WTC11 (cell line): ENCODE data around the gene HMX1. TPM values are rescaled to one million over a fixed set of nuclear protein-coding genes. Genes with fewer than 3 reads are reported as not detected.

Source experiments
- ATAC-seq: fragments of 200-7000 bp; cut with Tn5 transposase; 2 replicates; pipeline ENCODE4 v1.10.0; 2021; ENCODE audit warnings: mild to moderate bottlenecking, moderate library complexity
- CTCF ChIA-PET: fragments of 300-600 bp; sonication (Branson Sonifier 250); formaldehyde crosslinking; loops from one replicate; lab custom pipeline; 2021; ENCODE audit warnings: antibody characterized with exemption; lab: Charles Lee
- POLR2A ChIA-PET: fragments of 350-600 bp; sonication (Branson Sonifier 250); formaldehyde crosslinking; loops from one replicate; lab custom pipeline; 2021; ENCODE audit warnings: antibody characterized with exemption; lab: Charles Lee
- DNase-seq: peaks from one replicate; pipeline ENCODE4 v3.0.0; 2021; ENCODE audit warnings: low spot score
- H3K27ac Mint-ChIP-seq: 2 replicates; pipeline ENCODE4 v1.8.0; 2021; ENCODE audit warnings: mixed read lengths
- H3K27me3 Mint-ChIP-seq: 2 replicates; pipeline ENCODE4 v1.8.0; 2021; ENCODE audit warnings: low read depth, mild to moderate bottlenecking, moderate library complexity, mixed read lengths
- H3K36me3 Mint-ChIP-seq: 2 replicates; pipeline ENCODE4 v1.8.0; 2021; ENCODE audit warnings: mixed read lengths
- H3K4me1 Mint-ChIP-seq: 2 replicates; pipeline ENCODE4 v1.8.0; 2022; ENCODE audit warnings: mixed read lengths
- H3K4me3 Mint-ChIP-seq: 2 replicates; pipeline ENCODE4 v1.8.0; 2021; ENCODE audit warnings: mild to moderate bottlenecking, moderate library complexity, mixed read lengths
- H3K9me3 Mint-ChIP-seq: 2 replicates; pipeline ENCODE4 v1.8.0; 2021; ENCODE audit warnings: mixed read lengths
- ETV6 ChIP-seq: sonication (generic); formaldehyde crosslinking; IDR thresholded peaks from 2 replicates; pipeline ENCODE4 v1.8.1; 2022; ENCODE audit warnings: mild to moderate bottlenecking, missing genetic modification reagents
- IRF2 ChIP-seq: sonication (generic); formaldehyde crosslinking; IDR thresholded peaks from 2 replicates; pipeline ENCODE4 v1.8.0; 2022; ENCODE audit warnings: low read depth, missing genetic modification reagents, borderline replicate concordance
- JAZF1 ChIP-seq: fragments of 250-450 bp; sonication (Bioruptor Pico); IDR thresholded peaks from 2 replicates; pipeline ENCODE4 v1.9.0; 2021; ENCODE audit warnings: moderate library complexity, mild to moderate bottlenecking, inconsistent platforms
- KAT7 ChIP-seq: sonication (generic); formaldehyde crosslinking; IDR thresholded peaks from 2 replicates; pipeline ENCODE4 v1.8.1; 2023; ENCODE audit warnings: missing genetic modification reagents, mild to moderate bottlenecking, borderline replicate concordance
- MYBL2 ChIP-seq: sonication (generic); formaldehyde crosslinking; IDR thresholded peaks from 2 replicates; pipeline ENCODE4 v1.8.1; 2023; ENCODE audit warnings: mild to moderate bottlenecking, moderate library complexity, missing genetic modification reagents
- NR1H2 ChIP-seq: sonication (generic); formaldehyde crosslinking; IDR thresholded peaks from 2 replicates; pipeline ENCODE4 v1.9.0; 2021; ENCODE audit warnings: mild to moderate bottlenecking, moderate library complexity, missing genetic modification reagents
- PRRX2 ChIP-seq: fragments of 250-450 bp; sonication (Bioruptor Pico); IDR thresholded peaks from 2 replicates; pipeline ENCODE4 v1.8.0; 2021; ENCODE audit warnings: mild to moderate bottlenecking
- SMAD3 ChIP-seq: sonication (generic); formaldehyde crosslinking; IDR thresholded peaks from 2 replicates; pipeline ENCODE4 v1.8.0; 2022; ENCODE audit warnings: missing genetic modification reagents, mild to moderate bottlenecking, borderline replicate concordance
- ZNF121 ChIP-seq: sonication (generic); formaldehyde crosslinking; IDR thresholded peaks from 2 replicates; pipeline ENCODE4 v1.8.0; 2023; ENCODE audit warnings: missing genetic modification reagents
- ZNF396 ChIP-seq: fragments of 250-450 bp; sonication (Bioruptor Pico); IDR thresholded peaks from 2 replicates; pipeline ENCODE4 v1.8.0; 2021; ENCODE audit warnings: mild to moderate bottlenecking, moderate library complexity, borderline replicate concordance
- total RNA-seq: library from RNA; stranded (reverse); gene quantifications from 3 replicates; pipeline ENCODE4 v1.2.3, GENCODE V29; 2021
- TF ChIP-seq, protein P1 (sequence below): fragments of 250-450 bp; sonication (Bioruptor Pico); IDR thresholded peaks from 2 replicates; pipeline ENCODE4 v1.9.0; 2021; ENCODE audit warnings: mild to moderate bottlenecking, borderline replicate concordance
- TF ChIP-seq, protein P2 (sequence below): sonication (generic); formaldehyde crosslinking; IDR thresholded peaks from 2 replicates; pipeline ENCODE4 v1.8.1; 2023; ENCODE audit warnings: mild to moderate bottlenecking, moderate library complexity, missing genetic modification reagents
- TF ChIP-seq, protein P3 (sequence below): sonication (generic); formaldehyde crosslinking; IDR thresholded peaks from 2 replicates; pipeline ENCODE4 v1.8.1; 2022; ENCODE audit warnings: mild to moderate bottlenecking, missing genetic modification reagents, moderate library complexity, borderline replicate concordance
- TF ChIP-seq, protein P4 (sequence below): sonication (generic); formaldehyde crosslinking; IDR thresholded peaks from 2 replicates; pipeline ENCODE4 v1.8.0; 2023; ENCODE audit warnings: mild to moderate bottlenecking, missing genetic modification reagents

Gene HMX1
- total RNA-seq, 1 experiment from 2014 or later: 10.0 TPM

DNA sequence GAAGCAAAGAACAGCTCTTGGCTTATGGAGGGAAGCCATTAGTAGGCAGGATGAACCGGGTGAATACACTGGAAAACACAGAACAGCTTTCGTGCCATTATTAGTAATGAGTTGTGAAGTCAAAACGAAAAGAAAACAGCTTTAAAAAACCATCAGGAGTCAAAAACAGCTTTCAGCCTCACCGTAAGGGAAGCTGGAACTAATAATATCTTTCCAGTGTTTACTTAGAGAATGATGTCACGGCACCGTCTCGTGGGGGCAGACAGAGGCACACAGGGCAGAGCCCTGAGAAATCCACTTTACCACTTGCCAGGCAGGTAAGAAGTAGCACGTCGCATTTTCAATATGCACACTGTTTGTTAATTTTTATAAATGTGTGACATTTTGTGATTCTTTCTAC, 37.9 kb upstream of the HMX1 start:
- Mint-ChIP-seq H3K9me3 (no peaks in the 10 kb centered on the region), H3K4me1 (no peaks in the 10 kb centered on the region), H3K36me3 (no peaks in the 10 kb centered on the region)
- POLR2A ChIA-PET: no interaction called here
- TF ChIP-seq JAZF1 (CRISPR knock-in tag) (no peak), KAT7 (CRISPR knock-in tag) (no peak), MYBL2 (CRISPR knock-in tag) (no peak), SMAD3 (no peak), NR1H2 (CRISPR knock-in tag) (no peak), ETV6 (CRISPR knock-in tag) (no peak), ZNF121 (CRISPR knock-in tag) (no peak), IRF2 (no peak), ZNF396 (CRISPR knock-in tag) (no peak)
- TF ChIP-seq, protein P1, sequence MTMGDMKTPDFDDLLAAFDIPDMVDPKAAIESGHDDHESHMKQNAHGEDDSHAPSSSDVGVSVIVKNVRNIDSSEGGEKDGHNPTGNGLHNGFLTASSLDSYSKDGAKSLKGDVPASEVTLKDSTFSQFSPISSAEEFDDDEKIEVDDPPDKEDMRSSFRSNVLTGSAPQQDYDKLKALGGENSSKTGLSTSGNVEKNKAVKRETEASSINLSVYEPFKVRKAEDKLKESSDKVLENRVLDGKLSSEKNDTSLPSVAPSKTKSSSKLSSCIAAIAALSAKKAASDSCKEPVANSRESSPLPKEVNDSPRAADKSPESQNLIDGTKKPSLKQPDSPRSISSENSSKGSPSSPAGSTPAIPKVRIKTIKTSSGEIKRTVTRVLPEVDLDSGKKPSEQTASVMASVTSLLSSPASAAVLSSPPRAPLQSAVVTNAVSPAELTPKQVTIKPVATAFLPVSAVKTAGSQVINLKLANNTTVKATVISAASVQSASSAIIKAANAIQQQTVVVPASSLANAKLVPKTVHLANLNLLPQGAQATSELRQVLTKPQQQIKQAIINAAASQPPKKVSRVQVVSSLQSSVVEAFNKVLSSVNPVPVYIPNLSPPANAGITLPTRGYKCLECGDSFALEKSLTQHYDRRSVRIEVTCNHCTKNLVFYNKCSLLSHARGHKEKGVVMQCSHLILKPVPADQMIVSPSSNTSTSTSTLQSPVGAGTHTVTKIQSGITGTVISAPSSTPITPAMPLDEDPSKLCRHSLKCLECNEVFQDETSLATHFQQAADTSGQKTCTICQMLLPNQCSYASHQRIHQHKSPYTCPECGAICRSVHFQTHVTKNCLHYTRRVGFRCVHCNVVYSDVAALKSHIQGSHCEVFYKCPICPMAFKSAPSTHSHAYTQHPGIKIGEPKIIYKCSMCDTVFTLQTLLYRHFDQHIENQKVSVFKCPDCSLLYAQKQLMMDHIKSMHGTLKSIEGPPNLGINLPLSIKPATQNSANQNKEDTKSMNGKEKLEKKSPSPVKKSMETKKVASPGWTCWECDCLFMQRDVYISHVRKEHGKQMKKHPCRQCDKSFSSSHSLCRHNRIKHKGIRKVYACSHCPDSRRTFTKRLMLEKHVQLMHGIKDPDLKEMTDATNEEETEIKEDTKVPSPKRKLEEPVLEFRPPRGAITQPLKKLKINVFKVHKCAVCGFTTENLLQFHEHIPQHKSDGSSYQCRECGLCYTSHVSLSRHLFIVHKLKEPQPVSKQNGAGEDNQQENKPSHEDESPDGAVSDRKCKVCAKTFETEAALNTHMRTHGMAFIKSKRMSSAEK (CRISPR knock-in tag): no peak
- TF ChIP-seq, protein P2, sequence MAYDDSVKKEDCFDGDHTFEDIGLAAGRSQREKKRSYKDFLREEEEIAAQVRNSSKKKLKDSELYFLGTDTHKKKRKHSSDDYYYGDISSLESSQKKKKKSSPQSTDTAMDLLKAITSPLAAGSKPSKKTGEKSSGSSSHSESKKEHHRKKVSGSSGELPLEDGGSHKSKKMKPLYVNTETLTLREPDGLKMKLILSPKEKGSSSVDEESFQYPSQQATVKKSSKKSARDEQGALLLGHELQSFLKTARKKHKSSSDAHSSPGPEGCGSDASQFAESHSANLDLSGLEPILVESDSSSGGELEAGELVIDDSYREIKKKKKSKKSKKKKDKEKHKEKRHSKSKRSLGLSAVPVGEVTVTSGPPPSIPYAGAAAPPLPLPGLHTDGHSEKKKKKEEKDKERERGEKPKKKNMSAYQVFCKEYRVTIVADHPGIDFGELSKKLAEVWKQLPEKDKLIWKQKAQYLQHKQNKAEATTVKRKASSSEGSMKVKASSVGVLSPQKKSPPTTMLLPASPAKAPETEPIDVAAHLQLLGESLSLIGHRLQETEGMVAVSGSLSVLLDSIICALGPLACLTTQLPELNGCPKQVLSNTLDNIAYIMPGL: no peak
- TF ChIP-seq, protein P3, sequence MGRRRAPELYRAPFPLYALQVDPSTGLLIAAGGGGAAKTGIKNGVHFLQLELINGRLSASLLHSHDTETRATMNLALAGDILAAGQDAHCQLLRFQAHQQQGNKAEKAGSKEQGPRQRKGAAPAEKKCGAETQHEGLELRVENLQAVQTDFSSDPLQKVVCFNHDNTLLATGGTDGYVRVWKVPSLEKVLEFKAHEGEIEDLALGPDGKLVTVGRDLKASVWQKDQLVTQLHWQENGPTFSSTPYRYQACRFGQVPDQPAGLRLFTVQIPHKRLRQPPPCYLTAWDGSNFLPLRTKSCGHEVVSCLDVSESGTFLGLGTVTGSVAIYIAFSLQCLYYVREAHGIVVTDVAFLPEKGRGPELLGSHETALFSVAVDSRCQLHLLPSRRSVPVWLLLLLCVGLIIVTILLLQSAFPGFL: no peak
- TF ChIP-seq, all 79 proteins: peak for 0
- no peak overlapping the region for H3K27ac Mint-ChIP-seq
- CTCF ChIA-PET: interaction anchor here (1.3 kb wide), 1 partner anchor 188 kb away, joined by 3 read pairs; no protein-coding TSS in a partner anchor
- DNase-seq (no peak), ATAC-seq (no peak)
- no peak overlapping the region for H3K4me3 Mint-ChIP-seq
- H3K27me3 Mint-ChIP-seq: no peaks in the 10 kb centered on the region; the same call in 1 of the 2 replicates

DNA sequence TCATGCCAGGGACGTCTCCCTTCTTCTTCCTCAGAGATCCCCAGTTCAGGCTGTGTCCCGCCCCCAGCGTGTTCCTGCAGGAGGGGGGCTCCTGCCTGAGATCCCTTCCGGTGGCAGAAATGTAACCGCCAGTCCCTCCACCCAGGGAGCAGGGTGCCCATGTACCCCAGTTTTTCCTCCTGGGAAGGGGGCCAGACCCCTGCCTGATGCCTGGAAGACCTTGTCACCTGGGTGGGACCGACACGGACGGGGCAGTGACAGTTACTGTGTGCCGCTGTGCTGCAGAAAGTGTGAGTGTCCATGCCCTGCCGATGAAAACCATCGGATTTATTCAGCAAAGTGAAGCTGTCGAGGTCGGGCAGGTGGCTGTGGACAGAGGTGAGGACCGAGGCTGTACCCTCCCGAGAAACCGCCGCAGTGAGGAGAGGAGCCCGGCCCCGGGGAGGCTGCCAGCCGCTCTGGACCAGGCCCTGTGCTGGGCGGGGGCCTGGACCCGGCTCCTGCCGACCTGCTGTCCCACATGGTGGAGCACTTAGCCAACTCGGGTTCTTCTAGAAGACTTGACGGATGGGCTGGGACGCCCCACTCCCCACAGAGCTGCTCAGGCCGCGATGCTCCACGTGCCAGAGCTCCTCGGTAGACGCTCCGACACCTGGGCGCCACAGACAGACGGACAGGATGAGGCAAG, 36.7 kb upstream of the HMX1 start:
- CTCF ChIA-PET: interaction anchor here (0.8 to 1.4 kb wide), 6 partner anchors 10 to 186 kb away, joined by 3 to 5 read pairs (median 4); no protein-coding TSS in a partner anchor
- H3K27ac Mint-ChIP-seq: no peak overlapping the region
- DNase-seq: no peak
- H3K4me1 Mint-ChIP-seq: no peaks in the 10 kb centered on the region
- TF ChIP-seq, protein P4, sequence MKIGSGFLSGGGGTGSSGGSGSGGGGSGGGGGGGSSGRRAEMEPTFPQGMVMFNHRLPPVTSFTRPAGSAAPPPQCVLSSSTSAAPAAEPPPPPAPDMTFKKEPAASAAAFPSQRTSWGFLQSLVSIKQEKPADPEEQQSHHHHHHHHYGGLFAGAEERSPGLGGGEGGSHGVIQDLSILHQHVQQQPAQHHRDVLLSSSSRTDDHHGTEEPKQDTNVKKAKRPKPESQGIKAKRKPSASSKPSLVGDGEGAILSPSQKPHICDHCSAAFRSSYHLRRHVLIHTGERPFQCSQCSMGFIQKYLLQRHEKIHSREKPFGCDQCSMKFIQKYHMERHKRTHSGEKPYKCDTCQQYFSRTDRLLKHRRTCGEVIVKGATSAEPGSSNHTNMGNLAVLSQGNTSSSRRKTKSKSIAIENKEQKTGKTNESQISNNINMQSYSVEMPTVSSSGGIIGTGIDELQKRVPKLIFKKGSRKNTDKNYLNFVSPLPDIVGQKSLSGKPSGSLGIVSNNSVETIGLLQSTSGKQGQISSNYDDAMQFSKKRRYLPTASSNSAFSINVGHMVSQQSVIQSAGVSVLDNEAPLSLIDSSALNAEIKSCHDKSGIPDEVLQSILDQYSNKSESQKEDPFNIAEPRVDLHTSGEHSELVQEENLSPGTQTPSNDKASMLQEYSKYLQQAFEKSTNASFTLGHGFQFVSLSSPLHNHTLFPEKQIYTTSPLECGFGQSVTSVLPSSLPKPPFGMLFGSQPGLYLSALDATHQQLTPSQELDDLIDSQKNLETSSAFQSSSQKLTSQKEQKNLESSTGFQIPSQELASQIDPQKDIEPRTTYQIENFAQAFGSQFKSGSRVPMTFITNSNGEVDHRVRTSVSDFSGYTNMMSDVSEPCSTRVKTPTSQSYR (CRISPR knock-in tag): no peak
- no peak for TF ChIP-seq PRRX2 (CRISPR knock-in tag)
- TF ChIP-seq, all 79 proteins: peak for 0
- H3K4me3 Mint-ChIP-seq: no peak overlapping the region
- POLR2A ChIA-PET: no interaction called here
- peaks cover 7% of the 10 kb centered on the region for H3K27me3 Mint-ChIP-seq
- ATAC-seq: no peak
- no peaks in the 10 kb centered on the region for H3K36me3 Mint-ChIP-seq
- H3K9me3 Mint-ChIP-seq: 0 out of 2 replicates have a peak, but pooled peaks cover 6% of the 10 kb centered on the region
